GM19025 (cell line): Measurements from ENCODE around the gene GALNT2.

Experiments
- ATAC-seq: cut with Tn5 transposase; IDR thresholded peaks from one replicate; pipeline ENCODE4 v1.9.1; 2021; ENCODE audit warnings: mild to moderate bottlenecking, low read depth, moderate library complexity; ENCODE audit not compliant: unreplicated experiment

GALNT2 gene

DNA sequence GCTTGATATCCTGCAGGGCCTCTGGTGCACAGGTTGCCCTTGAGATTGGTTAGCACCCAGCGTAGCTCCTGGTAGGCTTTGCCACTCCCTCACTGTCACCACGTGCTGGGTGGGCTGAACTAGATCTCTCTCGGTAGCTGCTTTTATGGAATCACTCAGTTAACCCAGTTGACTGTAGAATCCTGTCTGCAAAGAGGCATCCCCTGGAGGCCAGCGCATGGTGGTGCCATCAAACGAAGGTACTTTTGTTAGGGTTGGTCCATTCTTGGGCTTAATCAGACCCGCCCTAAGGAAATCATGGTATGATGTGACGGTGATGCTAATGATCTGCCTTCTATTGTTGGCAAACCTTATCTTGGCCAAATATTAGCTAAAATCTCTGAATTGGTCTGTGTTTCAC, 153.4 kb downstream of the GALNT2 start:
- no peak for ATAC-seq

DNA sequence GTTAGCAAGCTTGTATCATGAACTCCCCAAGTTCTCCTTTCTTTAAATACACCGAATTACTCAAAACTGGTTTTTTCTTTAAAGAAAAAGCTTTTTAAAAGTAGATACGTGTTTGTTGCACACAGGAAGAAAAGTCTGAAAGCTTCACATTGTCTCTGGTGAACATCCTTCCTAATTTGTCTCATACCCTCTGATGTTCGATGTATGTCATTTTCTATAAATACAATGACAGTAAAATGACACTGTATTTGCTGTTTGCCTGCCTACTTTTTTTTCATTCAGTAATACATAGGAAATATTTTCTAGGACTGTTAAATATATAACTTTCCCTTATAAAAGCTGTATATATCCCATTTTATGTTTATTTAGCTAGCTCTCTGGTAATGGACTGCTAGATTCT, 153.9 kb downstream of the GALNT2 start:
- no peak for ATAC-seq

DNA sequence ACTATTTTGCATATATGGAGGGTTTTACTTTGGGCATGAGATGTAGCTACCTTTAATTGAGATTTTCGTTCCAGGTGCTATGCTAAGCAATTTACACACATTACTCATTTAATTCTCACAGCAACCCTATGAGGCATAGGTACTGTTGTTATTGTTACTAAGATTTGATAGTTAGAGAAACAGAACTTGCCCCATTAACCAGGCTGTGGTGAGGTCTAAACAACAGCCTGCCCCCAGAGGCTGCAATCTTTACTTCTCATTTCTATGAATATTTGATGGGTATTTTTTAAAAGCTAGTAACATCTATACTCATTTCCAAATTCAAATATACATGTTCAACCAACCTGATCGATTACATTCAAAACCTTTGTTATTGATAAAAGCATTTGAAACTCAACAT, 155.6 kb downstream of the GALNT2 start:
- no peak for ATAC-seq

DNA sequence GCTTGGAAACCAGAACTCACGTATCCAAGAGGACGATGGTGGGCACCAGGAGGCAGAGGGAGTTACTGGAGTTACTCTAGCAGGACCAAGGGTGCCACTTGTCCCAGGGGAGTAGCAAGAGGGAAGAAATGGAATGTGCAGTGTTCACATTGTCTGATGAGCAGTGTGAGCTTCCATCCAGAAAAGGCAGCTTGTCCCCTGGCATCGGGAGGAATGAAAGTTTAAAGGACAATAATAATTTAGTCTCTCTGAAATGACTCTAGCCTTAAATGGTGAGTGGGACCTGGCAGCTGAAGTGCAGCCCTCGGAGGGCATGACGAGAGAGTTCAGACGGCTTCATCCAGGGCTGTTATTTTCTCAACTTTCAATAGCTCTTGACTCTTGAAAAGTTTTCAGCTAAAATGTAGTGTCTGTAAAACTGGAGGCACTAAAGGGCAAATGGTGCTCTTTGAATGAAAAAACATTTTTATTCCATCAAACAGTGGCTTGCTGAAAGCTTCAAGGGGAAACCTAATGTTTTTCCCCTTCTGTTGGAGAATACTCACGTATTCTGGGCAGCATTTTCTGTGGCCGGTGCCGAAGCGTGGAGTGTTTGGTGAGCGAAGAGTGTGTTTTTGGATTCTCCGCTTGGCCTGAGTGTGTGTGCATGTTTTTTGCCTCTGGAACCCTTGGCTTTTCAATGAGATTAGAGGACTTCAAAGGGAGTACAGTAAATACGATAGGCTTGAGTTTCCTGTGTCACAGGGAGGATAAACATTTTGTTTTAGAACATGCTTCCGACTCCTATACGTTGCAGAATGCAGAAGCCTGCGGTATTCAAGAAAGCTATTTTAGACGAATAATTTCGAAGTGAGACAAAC, 157.3 kb downstream of the GALNT2 start:
- no peak for ATAC-seq

DNA sequence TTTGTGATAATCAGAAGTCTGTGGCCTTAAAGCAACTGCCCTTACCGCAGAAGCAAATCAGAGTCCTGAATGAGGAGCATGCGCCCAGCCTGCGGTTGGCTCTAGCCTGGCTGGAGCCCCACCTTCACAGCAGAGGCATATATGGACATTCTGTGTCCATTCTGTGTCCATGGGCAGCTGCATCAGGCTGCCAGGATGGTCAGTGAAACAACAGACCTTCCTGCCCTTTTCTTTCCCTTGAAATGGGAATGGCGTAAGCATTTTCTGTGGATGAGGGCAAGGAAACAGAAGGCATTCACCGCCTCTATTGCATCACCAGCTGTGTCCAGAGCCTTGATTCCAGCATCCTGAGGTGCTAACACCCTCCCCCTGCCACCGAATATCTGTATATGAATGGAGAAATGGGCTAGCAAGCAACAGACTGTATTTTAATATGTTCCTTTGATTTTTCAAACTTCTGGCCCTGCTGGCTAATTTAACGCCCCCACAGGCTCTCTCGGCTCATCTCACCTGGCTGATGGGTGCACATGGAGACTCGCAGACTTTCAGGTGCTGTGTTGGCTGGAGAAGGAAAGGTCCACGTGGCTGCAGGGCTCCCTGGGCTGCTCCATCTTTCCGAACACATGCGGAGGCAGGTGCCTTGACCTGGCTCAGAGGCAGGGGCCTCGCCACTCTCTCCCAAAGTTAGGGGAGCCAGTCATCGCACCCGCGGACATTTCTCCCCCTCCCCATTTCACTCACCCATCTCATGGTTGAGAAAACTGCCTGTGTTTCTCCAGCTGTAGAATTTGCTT, 159.2 kb downstream of the GALNT2 start:
- no peak for ATAC-seq

DNA sequence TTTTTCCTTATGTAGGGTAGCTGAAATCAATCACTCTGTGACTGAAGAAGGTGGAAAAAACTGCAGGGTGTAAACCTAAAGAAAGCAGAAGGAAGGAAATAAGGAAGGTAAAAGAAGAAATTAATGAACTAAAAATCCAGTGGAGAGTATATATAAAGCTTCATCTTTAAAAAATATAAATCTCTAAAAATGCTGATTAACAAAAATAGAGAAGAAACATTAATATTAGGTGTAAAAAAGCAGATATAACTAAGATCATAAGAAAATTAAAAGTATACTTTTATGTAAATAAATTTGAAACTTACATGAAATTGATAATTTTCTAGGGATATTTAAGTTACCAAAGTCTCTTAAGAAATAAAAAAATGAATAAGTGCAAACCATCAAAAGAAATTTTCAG, 159.8 kb downstream of the GALNT2 start:
- no peak for ATAC-seq

DNA sequence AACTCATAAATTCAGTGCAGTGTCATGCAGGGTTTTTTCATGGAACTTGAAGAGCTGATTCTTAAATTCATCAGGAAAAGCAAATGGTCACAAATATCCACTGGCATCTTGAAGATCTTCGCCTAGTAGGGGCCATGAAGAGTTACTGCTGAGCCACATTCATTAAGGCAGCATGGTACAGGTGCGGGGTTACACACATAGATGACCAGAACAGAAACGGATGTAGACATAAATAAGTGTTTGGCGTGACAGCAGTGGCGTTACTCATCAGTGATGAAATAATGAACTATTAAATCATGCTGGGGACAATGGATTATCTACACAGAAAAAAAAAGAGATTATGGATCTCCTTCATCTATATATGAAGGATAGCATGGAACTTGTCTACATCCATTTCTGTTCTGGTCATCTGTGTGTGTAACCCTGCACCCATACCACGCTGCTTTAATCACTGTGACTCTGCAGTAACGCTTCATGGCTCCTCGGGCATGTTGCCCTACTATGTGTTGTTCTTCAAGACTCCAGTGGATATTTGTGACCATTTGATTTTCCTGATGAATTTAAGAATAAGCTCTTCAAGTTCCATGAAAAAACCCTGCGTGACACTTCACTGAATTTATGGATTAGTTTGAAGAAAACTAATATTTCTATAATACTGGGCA, 161.3 kb downstream of the GALNT2 start:
- no peak for ATAC-seq

DNA sequence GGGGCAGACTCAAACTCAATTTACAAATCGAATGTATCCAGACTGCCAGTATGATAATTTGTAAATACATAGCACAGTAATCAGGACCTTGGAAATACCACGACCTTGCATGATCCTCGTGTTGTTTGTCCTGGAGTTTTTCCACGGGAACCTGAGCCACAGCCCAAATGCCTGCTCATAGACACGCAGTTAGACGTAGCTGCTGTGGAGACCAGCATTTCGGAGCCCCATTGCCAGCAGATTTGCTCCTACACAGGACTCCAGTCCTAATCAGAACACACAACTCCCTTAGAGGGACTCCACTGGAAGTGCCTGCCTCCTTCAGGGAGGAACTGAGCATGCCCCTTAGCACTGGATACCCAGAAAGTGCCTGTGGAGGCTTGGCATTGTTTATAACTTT, 163.2 kb downstream of the GALNT2 start:
- ATAC-seq, result no peak

DNA sequence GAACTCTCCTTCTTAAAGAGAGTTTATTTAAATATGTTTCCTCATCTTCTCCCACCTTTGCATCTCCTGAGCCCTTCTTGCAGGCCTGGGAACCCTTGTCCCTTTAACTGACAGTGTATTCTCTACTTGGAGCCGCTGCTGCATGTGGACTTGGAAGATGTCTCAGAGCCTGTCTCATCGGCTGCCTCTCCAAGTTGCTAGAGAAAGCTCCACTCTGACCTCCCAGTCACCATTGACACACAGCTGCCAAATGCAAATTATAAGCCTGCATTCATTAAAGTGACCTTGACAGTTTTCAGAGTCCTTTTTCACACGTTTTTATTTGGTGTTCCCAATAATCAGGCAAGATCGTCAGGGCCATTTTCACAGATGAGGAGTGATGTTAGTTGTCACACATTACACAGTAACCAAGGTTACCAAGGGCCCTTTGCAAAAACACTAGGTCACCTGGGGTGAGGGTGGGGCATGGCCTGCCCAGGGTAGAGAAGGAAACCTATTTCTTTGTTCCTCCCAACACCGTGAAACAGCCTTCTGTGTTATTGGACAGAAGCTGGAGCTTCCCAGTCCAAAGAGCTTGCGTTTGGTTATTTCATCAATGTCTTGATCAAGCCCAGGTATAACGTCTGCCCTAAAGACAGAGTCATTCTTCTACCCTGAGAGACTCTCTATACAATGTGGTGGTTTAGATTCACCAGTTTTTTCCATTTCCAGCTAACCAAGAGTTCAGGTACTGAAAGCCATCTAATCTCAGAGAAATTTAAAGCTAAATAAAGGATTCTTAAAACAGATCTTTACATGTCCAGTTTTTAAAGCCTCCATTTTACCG, 164.1 kb downstream of the GALNT2 start:
- ATAC-seq, result no peak

DNA sequence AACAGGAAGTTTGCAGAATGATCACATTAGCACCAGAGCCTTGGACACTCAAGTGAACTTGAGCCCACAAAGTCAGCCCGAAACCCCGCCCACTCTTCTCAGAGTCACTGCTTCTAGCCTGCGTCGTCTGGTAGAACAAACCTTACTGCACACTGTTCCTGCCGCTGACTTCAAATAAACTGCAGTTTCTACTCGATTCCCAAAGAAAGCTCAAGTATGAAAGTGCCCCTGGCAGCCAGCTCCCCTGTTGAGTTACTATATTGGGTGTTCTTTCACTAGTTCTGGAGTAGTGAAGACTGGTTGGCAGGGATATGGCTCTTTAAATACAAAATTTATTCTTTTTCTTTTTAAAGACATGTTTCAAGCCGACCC, 164.7 kb downstream of the GALNT2 start:
- no peak for ATAC-seq

DNA sequence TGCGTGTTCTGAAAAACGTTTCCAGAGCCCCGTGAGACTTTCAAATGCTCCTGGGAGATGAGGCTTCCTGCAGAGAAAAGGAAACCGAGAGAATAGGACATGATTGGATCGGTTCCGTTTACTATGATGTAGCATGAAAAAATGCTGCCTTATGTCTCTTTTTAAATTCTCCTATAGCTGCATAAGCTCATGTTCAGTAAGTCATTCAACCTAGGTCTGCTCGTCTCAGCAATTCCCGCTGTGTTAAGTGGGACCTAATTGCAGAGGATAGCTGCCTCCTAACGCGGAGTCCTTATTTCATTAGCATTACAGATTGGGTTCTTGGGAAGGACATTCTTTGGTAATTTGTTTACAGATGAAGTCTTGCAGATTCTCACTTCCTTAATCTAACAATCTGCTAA, 165.3 kb downstream of the GALNT2 start:
- no peak for ATAC-seq

DNA sequence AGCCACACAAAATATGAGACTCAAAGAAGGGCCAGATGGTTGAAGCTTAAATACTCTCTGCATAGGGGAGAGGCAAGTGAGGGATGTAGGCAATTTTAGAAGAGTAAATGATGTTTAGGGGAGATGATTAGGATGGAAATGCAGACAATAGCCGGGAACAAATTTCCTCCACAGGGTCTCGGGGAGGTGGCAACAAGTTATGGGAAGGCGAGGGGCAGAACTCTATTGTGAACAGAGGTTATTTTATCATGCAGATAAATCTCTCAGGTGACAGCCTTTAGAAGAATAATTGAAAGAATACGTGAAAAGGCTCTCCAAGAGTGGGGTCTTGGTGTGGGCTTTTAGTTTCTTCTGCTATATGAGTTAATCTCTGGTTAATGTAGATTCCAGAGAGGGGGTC, 166.7 kb downstream of the GALNT2 start:
- no peak for ATAC-seq

DNA sequence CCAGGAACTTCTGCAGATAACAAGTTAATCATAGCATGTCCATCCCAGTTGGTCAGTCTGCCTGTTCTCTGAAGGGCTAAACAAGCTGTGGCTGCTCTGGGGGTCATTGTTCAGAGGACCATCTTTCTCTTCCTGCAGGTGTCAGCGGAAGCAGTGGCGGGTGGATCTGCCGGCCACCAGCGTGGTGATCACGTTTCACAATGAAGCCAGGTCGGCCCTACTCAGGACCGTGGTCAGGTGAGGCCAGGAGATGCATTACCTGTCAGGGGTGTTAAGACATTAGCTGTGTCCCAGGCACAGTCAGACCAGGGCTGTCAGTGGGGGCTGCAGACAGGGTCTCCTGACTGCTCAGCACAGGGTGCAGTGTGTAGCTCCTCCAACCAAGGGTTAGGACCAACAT, 168.8 kb downstream of the GALNT2 start:
- no peak for ATAC-seq

DNA sequence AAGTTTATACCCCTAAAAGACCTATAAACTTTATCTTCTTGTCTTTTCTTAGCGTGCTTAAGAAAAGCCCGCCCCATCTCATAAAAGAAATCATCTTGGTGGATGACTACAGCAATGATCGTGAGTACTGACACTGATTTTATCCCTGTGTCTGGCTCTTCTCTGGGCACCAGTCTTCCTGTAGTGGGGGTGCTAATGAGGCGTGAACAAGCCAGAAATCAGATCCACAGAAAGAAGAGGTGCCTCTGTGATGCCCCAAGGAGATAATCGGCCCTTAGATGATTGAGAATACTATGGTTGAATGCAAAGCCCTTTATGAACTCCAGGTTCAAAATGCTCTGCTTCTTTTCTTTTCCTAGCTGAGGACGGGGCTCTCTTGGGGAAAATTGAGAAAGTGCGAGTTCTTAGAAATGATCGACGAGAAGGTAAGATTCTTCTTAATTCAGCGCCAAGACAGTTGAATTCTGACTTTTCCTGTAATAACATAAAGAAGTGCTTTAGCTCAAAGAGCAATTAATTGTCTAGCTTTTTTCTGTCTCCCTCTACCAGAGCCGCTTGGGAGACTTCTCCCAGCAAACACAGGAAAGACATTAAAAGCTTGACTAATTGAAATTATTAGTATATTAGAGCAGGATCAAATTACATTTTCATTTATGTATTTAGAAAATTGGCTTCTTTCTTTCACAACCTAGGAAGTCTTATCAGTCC, 169.4 kb downstream of the GALNT2 start:
- ATAC-seq, result no peak

DNA sequence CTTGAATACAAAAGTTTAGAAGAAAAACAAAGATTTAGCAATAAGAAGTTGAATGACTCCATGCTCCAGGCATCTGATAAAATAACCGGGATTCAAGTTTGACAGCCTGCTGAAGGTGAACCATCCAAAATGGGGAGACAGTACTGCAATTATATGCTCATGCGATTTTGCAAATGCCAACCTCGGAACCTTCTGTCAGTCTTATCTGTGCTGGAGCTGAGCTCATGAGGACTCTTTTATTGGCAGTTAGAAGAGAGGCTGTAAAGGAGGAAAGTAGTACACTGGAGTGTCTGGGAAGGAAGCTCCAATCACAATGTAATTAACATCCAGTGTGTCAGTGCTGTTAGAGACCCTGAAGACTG, 170.0 kb downstream of the GALNT2 start:
- no peak for ATAC-seq

DNA sequence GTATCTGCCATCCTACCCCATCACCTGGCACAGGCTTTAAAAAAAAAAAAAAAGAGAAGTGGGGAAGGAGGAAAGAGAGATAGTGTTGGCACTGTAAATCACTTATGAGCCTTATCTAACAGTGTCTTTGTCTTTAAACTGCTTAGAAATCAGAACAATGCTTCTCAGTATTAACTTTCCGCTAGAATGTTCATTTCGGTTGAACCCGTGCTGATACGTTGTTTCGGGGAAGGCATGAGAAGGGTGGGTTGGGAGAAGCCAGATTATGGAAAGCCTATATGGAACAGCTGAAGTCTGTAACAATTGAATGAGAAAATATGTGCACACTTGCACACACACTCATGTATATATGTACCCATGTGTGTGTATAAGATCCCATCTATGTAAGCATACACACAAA, 170.8 kb downstream of the GALNT2 start:
- ATAC-seq, result no peak

DNA sequence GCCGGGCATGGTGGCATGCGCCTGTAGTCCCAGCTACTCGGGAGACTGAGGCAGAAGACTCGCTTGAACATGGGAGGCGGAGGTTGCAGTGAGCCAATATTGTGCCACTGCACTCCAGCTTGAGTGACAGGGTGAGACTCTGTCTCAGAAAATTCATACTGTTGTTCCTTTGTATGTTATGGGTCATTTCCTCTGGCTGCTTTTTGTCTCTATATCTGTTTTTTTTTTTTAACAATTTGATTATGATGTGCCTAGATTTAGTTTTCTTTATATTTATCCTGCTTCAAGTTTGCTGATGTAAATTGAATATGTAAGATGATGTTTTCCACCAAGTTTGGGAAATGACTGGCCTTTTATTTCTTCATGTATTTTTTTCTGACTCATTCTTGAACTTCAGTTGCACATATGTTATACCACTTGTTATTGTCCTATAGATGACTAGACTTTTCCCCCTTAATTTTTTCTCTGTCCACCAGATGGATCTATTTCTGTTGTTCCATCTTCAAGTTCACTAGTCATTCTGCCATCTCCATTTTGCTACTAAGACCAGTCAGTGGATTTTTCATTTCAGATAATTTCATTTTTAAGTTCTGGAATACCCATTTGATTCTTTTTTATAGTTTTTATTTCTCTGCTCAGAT, 173.5 kb downstream of the GALNT2 start:
- no peak for ATAC-seq

DNA sequence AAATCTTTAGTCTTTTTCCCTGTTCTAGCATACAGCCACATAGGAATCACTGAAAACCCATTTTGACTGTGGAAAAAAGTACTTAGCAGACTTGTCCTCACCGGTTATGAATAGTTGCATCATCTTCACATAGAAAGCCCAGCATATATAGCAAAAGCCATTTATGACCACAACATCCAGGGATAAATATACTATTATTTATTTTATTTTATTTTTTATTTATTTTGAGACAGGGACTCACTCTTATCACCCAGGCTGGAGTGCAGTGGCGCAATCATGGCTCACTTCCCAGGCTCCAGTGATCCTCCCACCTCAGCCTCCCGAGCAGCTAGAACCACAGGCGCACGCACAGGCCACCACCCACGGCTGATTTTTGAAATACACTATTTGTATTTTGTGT, 175.3 kb downstream of the GALNT2 start:
- no peak for ATAC-seq

DNA sequence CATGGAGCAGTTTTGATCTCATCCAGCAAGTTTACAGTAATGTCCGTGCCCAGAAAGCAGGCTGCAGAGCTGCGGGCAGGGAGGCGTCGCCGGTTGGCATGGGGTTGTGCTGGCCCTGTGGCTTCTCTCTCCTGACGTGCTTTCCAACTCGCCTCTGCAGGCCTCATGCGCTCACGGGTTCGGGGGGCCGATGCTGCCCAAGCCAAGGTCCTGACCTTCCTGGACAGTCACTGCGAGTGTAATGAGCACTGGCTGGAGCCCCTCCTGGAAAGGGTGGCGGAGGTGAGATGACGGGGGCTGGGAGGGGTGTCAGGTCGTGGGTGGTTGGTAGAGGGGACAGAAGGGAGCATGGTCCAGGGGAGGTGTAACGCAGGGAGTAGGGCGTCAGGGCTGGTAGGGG, 176.1 kb downstream of the GALNT2 start:
- ATAC-seq, result no peak
